ENCODE data around the gene MARK3.
A peak's percentile ranks its signal among the peaks of the same experiment; 100 is the strongest.
"Not testable (repeated sequence)": the region's sequence is repeated elsewhere in the genome, so short reads cannot be mapped to it uniquely, and the experiment has no call there.

MARK3 gene

DNA sequence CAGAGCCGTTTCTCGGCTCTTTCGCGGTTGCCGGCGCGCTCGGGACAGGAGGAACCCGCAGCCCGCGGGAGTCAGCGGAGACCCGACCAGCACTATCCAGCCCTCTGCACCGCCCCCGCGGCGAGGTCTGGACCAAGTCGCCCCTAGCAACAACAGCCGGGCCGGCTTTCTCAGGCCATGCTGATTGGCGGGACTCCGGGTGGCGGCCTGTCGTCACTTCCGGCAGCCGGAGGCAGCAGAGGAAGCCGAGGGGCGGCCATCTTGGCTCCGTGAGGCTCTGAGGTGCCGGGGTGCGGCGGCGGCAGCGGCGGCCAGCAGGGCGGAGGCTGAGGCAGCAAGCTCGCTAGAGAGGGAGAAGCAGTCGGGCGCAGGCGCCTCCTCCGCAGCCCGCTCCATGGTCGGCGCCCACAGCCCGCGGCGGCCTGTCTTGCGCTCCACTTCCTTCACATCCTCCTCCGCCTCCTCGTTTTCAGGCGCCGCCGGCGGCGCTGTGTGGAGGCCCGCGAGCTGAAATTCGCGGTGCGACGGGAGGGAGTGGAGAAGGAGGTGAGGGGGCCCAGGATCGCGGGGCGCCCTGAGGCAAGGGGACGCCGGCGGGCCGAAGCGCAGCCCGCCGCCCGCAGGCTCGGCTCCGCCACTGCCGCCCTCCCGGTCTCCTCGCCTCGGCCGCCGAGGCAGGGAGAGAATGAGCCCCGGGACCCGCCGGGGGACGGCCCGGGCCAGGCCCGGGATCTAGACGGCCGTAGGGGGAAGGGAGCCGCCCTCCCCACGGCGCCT, at the start of gene MARK3:
TSS of gene MARK3 (plus strand) at position 264 of the 777 bp plus-strand sequence. CDS start 615 bp downstream, outside the sequence.
- DNase-seq = peak; percentile 96 to 97

DNA sequence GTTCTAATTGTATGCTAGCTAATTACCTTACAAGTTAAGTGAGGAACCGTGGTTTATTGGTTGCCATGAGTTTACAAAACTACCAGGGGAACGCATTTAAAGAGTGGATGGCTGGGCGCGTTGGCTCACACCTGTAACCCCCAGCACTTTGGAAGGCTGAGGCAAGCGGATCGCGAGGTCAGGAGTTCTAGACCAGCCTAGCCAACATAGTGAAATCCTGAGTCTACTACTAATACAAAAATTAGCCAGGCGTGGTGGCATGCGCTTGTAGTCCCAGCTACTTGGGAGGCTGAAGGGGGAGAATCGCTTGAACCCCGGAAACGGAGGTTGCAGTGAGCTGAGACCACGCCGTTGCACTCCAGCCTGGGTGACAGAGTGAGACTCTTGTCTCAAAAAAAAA, 49.0 kb upstream of the MARK3 start:
- no peak for DNase-seq

DNA sequence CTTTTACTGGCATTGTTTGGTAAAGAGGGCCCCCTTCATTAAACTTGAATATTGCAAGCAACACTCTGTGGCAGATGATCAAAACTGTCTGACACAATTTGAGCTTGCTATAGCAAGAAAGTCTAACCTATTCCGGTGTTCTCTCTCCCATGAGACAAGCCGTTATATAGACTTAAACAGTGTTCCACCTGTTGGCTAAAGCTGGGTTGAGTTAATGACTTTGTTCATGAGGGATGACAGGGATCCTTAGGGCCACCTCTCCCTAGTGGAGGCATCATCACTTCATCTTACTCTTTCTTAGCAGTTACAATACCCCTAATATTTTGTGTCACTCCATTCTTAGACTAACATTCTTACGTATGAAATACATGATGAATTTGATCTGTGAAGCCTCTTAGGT, 47.4 kb upstream of the MARK3 start:
- DNase-seq = no peak

DNA sequence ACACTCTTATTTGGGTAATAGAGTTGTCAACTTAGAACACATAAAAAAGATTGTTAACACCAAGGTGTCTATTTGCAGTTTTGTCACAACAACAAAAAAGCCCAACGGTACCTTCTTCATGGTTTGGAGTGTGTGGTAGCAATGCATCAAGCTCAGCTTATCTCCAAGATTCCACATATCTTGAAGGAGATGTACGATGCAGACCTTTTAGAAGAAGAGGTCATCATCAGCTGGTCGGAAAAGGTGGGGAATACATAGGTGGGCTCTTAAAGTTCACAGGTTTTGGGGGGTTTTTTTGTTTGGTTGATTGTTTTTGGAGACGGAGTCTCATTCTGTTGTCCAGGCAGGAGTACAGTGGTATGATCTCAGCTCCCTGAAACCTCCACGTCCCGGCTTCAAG, 45.7 kb upstream of the MARK3 start:
- no peak for DNase-seq

DNA sequence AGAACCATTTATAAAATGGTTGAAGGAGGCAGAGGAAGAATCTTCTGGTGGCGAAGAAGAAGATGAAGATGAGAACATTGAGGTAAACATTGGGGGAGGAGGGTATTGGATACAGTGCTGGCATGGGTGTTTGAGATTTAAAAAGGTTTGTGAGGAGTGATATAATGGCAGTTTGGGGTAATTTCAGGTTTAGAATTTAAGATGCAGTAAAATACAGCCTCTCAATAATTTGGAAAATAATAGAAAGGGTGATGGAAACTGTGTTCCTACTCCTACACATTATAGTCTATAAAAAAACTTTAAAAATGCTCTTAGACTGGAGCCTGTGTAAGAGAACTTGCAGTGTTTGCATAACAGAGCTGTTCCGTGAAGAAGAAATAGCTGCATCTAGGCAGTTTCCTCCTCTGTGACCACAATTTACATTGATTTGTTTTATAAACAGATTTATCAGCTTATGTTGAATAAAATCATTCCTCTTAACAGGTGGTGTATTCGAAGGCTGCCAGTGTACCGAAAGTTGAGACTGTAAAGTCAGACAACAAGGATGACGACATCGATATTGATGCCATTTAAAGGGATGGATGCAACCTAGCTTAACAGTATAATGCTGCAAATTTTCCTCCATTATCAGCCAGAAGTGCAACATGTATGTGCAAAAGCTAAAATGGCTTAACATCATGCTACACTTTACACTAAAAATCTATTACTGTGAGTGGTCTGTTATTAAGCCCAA, 44.6 kb upstream of the MARK3 start:
- no peak for DNase-seq

DNA sequence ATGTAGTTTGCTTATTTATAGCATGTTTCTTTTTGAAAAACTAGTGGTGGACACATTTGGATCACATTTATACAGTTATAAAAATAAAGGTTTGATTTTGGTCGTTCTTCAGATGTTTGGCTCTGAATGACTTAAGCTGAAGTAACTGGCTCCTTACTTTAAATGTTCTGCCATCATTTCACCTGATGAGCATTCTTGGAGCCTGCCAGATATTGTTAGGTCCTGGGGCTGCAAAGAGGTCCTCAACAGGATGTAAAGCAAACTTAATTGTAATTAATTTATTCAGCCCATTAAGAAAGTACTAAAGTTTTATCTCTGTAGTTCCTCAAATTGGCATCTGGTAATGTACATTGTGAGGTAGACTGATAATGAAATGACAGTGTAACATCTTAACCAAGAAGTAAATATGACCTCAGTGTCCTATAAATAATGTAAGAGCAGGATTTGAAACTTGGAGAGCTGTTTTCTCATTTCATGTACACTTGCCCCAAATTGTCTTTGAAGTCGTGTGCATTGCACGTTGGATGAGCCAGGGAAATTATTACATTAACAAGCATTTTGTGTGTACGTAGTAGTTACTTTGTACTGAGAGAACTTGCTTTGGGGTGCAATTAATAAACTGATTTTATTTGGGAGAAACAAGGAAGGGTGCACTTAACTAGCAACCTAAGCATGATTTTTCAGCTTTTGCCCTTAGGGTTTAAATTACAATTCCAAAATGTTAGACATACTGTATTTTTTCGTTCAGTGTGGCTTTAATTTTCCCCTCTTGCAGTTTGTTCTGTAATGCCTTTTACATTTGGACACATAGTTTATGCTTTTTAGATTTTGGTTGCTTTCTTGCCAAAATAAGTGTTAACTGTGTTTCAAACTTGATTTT, 43.7 kb upstream of the MARK3 start:
- no peak for DNase-seq

DNA sequence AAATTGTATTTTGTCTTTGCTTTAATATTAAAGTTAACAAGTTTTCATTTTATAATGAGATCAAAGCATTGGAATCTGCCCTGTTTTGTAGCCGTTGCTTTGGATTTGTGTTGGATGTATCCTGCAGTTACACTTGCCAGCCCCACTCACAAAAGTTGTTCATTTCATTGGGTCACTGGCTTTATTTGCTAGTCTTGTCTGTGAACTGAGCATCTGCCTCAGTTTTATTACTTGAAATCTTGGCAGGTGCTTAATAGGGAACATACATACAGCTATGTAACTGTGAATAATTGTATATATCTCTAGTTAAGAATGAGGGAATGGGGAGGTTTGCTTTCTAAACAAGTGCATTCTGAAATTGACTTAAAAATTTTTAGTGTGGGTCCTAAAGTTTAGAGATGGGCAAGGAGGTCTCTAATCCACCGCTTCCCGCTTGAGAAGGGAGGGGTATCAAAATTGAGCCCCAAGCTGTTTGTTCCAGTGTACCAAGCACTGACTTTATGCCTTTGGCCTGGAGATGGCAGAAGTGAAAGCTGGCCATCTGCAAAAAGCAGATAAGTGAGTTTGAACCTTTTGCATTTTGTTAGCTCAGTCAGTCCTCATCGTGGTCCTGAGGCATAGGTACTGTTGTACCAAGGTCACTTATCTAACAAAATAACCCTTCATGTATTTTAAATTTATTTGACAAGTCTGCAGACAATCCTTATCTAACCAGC, 41.9 kb upstream of the MARK3 start:
- no peak for DNase-seq

DNA sequence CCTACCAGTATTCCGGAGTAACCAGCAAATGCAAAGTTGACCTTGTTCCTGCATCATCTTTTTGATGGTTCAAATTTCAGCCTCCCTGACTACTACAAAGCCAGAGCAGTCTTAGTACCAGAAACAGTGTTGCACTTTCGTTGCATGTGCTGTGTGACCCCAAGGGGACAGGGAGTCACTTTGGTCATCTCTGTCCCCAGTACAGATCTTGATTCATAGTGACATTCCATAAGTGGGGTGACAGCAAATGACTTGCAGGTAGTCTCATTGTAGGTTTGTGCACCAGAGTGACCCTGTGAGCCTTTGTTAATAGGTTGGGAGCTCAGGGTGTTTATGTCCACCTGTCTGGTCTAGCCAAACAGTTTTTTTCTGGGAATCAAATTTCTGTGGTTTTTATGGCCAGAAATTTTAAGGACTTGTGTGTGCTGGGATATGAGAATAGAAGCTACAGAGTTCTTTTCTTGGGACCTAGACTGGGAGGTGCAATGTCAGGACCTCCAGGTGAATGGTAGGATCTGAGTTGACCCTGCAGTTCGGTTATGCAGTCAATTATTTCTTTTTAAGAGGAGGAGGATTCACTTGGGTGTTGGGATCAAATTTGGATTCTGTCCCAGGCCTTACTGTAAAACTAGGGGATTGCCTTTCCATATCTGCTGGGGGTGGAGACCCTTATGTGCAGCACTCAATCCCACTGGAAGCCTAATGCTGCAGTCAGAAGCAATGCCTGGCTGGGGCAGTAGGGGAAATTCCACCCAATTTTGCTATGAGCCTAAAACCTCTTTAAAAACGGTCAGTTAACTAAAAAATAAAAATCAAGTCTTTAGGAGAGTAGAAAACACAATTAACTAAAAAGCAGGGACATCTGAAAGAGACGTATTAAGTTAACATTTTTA, 41.1 kb upstream of the MARK3 start:
- no peak for DNase-seq

DNA sequence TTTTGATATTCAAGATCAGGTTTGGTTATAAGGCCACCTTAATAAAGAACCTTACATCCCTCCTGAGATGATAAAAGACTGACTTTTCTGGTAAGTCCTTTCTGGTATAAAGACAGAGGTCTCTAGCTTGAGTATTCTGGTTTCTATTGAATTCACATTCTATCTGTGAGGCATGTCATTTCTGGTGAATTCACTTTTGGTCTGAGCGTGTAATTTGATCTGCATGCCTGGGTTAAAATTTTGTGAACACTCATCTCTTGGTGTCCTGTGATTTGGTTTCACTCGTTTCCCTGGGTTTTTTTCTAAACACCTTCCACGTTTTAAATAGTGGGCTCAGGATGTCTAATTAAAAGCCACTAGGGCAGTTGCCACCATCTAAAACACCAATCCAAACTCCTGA, 38.9 kb upstream of the MARK3 start:
- no peak for DNase-seq

DNA sequence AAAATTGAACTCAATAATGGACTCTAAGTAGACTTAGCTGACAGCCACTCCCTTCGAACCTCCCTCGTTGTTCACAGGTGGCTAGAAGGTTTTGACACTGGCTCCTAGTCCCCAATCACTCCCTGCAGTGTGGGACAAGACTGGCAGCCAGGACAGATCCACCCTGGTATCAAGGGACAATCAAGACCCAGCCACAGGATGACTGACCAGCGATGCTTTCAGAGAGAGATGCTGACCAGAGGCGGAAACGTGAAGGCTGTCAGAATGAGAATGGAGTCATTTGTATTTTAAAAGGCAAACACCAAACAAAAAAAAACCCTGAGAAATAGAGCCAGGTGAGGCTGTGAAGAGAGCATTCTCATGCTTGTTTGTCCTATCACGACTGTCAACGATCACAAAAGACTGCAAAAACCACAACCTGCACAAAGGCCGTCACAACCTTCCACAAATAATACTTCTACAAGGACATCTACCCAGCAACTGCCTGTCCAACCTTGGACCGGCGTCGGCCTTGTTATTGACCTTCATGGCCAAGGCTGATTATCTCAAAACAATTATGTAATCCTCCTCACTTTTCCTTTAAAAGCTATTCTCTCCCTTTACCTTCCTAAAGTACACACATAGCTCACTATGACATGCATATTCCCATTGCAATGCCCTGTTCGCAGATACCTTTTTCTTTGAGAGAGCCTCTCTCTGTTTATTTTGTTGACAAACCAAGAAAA, 38.0 kb upstream of the MARK3 start:
- no peak for DNase-seq

DNA sequence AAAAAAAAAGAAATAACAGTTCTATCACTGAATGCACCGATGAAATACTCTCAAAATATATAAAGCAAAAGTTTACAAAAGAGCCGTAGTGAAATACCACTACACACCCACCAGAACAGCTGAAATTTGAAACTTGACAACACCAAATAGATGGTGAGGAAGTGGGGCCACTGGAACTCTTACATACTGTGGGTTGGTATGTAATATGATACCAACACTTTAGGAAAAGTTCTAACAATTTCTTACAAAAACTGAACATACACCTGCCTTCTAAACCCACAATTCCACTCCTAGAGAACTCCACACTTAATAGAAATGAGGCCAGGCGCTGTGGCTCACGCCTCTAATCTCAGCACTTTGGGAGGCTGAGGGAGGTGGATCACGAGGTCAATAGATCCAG, 37.1 kb upstream of the MARK3 start:
- DNase-seq = no peak

DNA sequence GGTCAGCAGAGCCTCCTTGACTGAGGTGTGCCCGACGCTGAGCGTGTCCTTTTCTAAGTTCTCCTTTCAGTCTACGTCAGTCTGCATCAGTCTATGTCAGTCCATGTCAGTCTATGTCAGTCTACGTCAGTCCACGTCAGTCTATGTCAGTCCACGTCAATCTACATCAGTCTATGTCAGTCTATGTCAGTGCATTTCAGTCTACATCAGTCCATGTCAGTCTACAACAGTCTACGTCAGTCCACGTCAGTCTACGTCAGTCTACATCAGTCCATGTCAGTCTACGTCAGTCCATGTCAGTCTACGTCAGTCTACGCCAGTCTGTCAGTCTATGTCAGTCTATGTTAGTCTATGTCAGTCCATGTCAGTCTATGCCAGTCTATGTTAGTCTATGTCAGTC, 35.2 kb upstream of the MARK3 start:
- DNase-seq = no peak

DNA sequence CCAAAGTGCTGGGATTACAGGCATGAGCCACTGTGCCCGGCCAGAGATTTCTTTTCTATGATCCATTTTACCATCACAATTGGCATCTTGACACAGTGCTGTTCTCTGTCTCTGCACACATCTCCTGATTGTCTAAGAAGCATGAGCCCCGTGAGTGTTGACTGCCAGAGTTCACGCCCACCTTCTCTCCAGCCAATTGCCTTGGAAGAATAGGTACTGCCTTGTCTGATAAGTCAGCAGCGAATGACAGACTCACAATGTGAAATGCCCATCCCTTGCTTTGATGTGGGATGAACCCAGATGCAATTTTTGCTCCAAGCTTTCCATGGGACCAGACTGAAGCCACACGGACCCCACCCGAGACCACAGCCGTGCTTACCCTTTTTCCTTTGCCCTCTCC, 31.9 kb upstream of the MARK3 start:
- DNase-seq = no peak

DNA sequence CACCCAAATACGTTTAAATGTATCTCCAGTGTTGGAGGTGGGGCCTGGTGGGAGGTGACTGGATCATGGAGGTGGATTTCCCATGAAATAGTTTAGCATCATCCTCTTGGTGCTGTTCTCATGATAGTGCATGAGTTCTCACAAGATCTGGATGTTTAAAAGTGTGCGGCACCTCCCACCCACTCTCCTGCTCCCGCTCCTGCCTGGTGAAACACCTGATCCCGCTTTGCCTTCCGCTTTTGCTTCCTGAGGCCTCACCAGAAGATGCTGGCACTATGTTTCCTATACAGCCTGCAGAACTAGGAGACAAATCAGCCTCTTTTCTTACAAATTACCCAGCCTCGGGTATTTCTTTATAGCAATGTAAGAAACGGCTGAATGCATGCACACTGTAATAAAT, 31.1 kb upstream of the MARK3 start:
- no peak for DNase-seq

DNA sequence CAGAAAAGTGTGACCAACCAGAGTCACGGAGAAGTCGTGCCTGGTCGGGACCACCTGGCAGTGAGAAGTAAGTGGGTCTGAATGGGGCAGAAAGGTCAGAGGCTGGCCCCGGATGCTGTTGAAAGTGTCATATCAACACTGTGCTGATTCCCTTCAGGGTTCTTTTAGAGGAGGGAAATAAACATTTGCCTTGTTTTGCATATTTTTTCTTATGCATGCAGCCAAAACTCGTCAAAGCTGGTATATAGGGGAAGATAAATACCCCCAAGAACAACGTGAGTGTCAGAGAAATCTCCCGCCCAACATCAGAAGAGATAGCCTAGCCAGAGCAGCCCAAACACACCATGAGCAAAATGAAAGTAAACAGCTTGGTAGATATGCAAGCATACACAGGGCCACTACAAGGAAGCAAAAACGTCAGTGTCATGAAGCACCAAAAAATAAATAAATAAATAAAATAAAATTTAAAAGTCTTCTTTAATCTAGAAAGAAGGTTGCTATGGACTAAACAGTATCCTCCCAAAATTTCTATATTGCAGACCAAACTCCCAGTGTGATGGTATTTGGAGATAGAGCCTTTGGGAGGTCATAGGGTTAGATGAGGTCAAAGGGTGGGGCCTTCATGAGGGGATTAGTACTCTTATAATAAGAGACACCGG, 29.1 kb upstream of the MARK3 start:
- no peak for DNase-seq

DNA sequence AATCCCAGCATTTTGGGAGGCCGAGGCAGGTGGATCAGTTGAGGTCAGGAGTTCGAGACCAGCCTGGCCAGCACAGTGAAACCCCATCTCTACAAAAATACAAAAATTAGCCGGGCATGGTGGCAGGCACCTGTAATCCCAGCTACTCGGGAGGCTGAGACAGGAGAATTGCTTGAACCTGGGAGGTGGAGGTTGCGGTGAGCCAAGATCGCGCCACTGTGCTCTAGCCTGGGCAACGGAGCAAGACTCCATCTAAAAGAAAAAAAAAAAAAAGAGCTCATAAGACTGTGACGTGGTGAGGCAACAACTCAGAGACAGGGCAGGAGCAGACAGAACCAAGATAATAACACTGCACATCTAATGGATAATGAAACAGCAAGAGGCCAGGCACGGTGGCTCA, 27.7 kb upstream of the MARK3 start:
- not testable (repeated sequence) for DNase-seq

DNA sequence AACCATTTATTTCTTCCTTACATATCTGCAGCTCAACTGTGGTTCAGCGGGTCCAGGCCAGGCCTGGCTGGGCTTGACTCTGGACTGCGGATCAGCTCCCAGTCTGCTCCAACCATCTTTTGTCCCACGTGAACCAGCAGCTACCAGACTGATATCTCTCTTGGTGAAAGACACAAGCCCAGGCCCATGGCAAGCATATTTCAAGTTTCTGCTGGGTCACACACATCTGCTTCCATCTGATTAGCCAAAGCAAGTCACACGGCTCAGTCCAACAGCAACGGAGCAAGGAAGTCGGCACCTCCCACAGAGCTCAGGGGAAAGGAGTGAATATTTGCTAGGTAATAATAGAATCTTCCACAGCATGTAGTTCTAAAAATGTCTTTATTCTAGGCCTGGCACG, 24.7 kb upstream of the MARK3 start:
- DNase-seq = no peak

DNA sequence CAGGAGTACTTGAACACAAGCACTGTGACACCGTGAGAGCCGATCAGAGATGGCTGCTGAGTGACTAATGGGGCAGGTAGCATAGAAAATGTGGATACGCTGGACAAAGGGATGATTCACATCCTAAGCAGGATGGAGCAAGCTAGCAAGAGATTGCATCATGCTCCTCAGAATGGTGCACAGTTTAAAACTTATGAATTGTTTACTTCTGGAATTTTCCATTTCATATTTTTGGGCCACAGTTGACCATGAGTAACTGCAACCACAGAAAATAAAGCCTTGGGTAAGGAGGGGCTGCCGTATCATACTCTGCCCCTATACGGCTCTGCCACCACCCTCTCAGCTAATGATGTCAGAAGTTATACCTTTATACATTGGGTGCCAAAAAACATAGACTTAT, 23.3 kb upstream of the MARK3 start:
- DNase-seq = no peak

DNA sequence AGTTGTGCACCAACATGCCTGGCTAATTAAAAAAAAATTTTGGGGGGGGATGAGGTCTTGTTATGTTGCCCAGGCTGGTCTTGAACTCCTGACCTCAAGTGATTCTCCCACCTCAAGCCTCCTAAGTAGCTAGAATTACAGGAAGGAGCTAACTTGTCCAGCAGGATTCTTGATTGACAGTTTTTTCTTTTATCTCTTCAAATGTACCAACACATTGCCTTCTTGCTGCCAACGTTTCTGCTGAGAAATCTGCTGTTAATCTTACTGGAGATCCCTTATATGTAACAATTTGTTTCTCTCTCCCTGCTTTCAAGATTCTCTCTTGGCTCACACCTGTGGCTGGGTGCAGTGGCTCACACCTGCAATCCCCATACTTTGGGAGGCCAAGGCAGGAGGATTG, 22.4 kb upstream of the MARK3 start:
- no peak for DNase-seq

DNA sequence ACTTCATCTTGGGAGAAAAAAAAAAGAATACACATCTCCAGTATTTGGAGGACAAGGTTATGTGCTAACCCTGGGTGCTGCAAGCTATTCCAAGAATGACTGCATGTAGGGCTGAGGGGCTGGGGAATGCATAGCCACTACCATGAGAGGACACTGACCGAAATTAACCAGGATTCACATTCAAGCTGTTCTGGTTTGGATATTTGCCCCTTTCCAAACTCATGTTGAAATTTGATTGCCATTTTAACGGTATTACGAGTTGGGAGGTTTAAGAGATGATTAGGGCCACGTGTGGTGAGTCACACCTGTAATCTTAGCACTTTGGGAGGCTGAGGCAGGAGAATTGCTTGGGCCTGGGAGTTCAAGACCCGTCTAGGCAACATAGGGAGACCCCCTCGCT, 18.5 kb upstream of the MARK3 start:
- no peak for DNase-seq

DNA sequence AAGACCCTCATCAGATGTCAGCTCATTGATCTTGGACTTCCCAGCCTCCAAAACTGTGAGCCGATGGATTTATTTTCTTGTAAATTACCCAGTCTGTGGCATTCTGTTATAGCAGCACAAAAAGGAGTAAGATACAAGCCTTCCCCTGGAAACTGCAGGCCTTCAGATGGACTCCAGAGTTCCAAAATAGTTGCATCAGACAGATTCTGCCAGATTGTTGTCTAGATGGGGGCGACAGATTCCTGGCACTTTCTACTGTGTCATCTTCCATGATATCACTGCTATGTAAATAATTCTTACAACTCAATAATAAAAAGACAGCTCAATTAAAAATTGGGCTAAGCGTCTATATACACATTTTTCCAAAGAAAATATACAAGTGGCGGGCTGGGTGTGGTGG, 17.2 kb upstream of the MARK3 start:
- no peak for DNase-seq
